ENCODE measurements around the gene CDH4. TPM values are rescaled to one million over a fixed set of nuclear protein-coding genes. Genes with fewer than 3 reads are reported as not detected.

CDH4 gene
- total and polyA plus RNA-seq, 2 of the 8 experiments (the other 6 are each of a cell fraction or from before 2014, with no cell fraction given) = 4.3 to 7.9 TPM

DNA sequence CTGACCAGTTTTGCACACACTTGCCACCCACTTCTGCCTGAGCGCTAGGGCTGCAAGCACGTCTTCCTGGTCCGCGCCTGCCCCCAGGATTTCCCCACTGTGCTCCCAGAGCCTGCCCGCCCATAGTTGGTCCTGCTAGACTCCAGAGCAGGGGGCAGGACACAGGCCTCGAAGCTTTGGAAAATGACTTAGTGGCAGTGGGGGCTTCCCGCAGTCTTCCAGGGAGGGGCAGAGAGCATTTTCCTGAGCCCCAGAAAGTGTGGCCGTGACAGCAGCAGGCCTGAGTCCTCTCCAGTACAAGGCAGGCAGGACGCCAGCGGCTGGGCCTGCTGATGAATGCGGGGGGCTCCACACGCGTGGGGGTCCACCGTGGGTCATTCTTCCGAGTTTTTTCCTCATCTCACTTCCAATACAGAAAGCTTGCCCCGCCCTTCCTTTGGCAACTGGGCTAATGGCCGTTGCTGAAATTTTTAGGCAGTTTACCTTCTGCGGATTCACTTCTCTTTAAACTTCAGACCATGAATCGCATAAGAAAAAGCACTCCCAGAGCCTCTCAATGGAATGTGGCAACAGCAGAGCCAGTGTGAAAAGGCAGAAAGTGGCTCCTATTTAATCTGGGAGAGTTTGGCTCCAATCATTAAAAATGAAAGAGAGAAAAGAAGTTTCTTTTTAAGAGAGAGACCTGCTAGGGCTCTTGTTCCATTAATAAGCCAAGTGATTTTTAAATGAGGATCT is 383.8 kb downstream of the CDH4 start (continued):
- TF ChIP-seq MAFK (IDR thresholded peaks at IDR 0.05; ENCODE audit: low read depth, low read length) = no peak
- TF ChIP-seq, protein P1, sequence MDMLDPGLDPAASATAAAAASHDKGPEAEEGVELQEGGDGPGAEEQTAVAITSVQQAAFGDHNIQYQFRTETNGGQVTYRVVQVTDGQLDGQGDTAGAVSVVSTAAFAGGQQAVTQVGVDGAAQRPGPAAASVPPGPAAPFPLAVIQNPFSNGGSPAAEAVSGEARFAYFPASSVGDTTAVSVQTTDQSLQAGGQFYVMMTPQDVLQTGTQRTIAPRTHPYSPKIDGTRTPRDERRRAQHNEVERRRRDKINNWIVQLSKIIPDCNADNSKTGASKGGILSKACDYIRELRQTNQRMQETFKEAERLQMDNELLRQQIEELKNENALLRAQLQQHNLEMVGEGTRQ (IDR thresholded peaks at IDR 0.05; ENCODE audit: low read length) = no peak
- TF ChIP-seq SAP30 (IDR thresholded peaks at IDR 0.05; ENCODE audit: insufficient read depth, insufficient replicate concordance, low read length) = no peak
- no peak for TF ChIP-seq NANOG (IDR thresholded peaks at IDR 0.05; ENCODE audit: insufficient read depth, low read depth, low read length, poor library complexity, severe bottlenecking)
- no peak for TF ChIP-seq RAD21 (IDR thresholded peaks at IDR 0.05 in 1 of 2, conservative IDR thresholded peaks at IDR 0.05 in 1 of 2; ENCODE audit: low read depth in 2 of 2, low read length in 2 of 2)
- no peak for TF ChIP-seq RXRA (IDR thresholded peaks at IDR 0.05; ENCODE audit: insufficient read depth, low read depth, low read length)

Data from H1 (cell line).